HEK293T (cell line): Measurements from ENCODE around the gene SYCP3.

Experiments used
- CTCF ChIA-PET: fragments of 350-600 bp; formaldehyde crosslinking; extraction: SDS; loops from one replicate; lab custom pipeline; 2021; ENCODE audit warnings: antibody characterized with exemption, inconsistent platforms; lab: Yijun Ruan, JAX
- POLR2A ChIA-PET: fragments of 350-600 bp; formaldehyde crosslinking; extraction: SDS; loops from one replicate; lab custom pipeline; 2020; ENCODE audit warnings: antibody characterized with exemption, inconsistent platforms; lab: Yijun Ruan, JAX
- DNase-seq: peaks from one replicate; pipeline ENCODE4 v3.0.0; 2012; ENCODE audit warnings: mixed read lengths; ENCODE audit errors: extremely low spot score
- ARNT ChIP-seq: fragments of 450-650 bp; IDR thresholded peaks from 2 replicates; pipeline ENCODE4 v1.6.1; 2017; ENCODE audit warnings: mild to moderate bottlenecking
- BHLHE40 ChIP-seq: fragments of 450-650 bp; IDR thresholded peaks from 2 replicates; pipeline ENCODE4 v1.6.1; 2016; ENCODE audit warnings: mild to moderate bottlenecking, moderate library complexity, borderline replicate concordance
- CTBP1 ChIP-seq: fragments of 450-650 bp; IDR thresholded peaks from 2 replicates; pipeline ENCODE4 v1.6.1; 2016; ENCODE audit warnings: borderline replicate concordance
- ELF4 ChIP-seq: fragments of 450-650 bp; IDR thresholded peaks from 2 replicates; pipeline ENCODE4 v1.6.1; 2017; ENCODE audit warnings: antibody characterized with exemption
- FOXA1 ChIP-seq: fragments of 450-650 bp; IDR thresholded peaks from 2 replicates; pipeline ENCODE4 v1.6.1; 2016; ENCODE audit warnings: mild to moderate bottlenecking
- FOXK2 ChIP-seq: fragments of 450-650 bp; IDR thresholded peaks from 2 replicates; pipeline ENCODE4 v1.6.1; 2016; ENCODE audit warnings: mild to moderate bottlenecking
- FOXM1 ChIP-seq: fragments of 450-650 bp; IDR thresholded peaks from 2 replicates; pipeline ENCODE4 v1.6.1; 2017; ENCODE audit warnings: mild to moderate bottlenecking, borderline replicate concordance
- HDGF ChIP-seq: fragments of 450-650 bp; IDR thresholded peaks from 2 replicates; pipeline ENCODE4 v1.6.1; 2017; ENCODE audit warnings: antibody characterized with exemption, borderline replicate concordance
- L3MBTL2 ChIP-seq: fragments of 450-650 bp; conservative IDR thresholded peaks from 2 replicates; pipeline ENCODE4 v1.6.1; 2016; ENCODE audit warnings: mild to moderate bottlenecking
- LEF1 ChIP-seq: fragments of 450-650 bp; IDR thresholded peaks from 2 replicates; pipeline ENCODE4 v1.6.1; 2017; ENCODE audit warnings: mild to moderate bottlenecking, borderline replicate concordance
- NFRKB ChIP-seq: fragments of 450-650 bp; IDR thresholded peaks from 2 replicates; pipeline ENCODE4 v1.6.1; 2016; ENCODE audit warnings: mild to moderate bottlenecking, moderate library complexity
- SP1 ChIP-seq: fragments of 450-650 bp; IDR thresholded peaks from 2 replicates; pipeline ENCODE4 v1.6.1; 2017
- SUZ12 ChIP-seq: fragments of 450-650 bp; IDR thresholded peaks from 2 replicates; pipeline ENCODE4 v1.6.1; 2016; ENCODE audit warnings: mild to moderate bottlenecking
- TARDBP ChIP-seq: fragments of 450-650 bp; IDR thresholded peaks from 2 replicates; pipeline ENCODE4 v1.6.1; 2016
- ZNF384 ChIP-seq: fragments of 450-650 bp; IDR thresholded peaks from 2 replicates; pipeline ENCODE4 v1.6.1; 2016
- TF ChIP-seq, protein P1 (sequence below): fragments of 450-650 bp; IDR thresholded peaks from 2 replicates; pipeline ENCODE4 v1.6.1; 2016

SYCP3 gene

DNA sequence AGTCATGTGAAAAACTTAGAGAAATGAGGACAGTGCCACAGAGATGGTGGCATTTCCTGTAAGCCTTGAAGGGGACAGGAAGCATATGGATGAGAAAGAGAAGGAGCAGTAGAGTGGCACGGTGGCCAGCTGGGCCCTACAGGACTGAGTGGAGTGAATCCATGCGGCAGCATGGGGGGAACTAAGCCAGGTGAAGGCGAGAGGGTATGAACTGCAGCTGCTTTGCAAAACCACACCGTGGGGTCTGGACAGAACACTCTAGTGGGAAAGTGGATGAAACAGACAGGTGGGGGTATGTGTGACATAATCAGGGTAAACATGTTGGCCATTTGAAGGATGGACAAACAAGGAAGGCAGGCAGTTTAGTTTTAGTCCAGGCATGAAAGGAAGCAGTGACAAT is 10.4 kb upstream of the SYCP3 start:
- CTCF ChIA-PET, result no interaction called here

DNA sequence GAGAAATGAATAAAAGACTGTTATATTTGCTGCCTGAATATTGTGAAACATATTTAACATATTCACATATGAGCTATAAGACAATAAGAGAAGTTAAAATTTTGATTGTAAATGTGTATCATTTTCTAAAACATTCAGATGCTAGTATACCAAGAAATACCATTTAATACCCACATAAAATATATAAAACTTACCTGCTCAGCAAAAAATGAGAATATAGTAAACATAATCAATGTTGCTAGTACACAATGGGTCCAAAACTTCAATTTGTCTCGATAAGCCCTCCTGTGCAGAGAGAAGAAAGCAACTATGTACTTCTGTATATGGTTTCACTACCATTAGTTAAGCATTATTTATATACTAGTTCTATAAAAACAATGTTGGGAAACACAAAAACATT is 9.6 kb upstream of the SYCP3 start:
- TF ChIP-seq NFRKB (no peak), SUZ12 (no peak), FOXK2 (no peak), LEF1 (no peak)
- CTCF ChIA-PET, result no interaction called here
- POLR2A ChIA-PET, result no interaction called here
- no peak for DNase-seq

More for the DNA sequence above, 10.4 kb upstream of the SYCP3 start:
- POLR2A ChIA-PET, result no interaction called here
- TF ChIP-seq FOXK2 (no peak), SP1 (no peak), HDGF (no peak)
- DNase-seq, result no peak

- TF ChIP-seq FOXK2 (no peak), FOXA1 (no peak), SUZ12 (no peak), FOXM1 (no peak), SP1 (no peak), TARDBP (no peak), ELF4 (no peak), CTBP1 (no peak), BHLHE40 (no peak), L3MBTL2 (no peak), ARNT (no peak), HDGF (no peak), ZNF384 (no peak), LEF1 (no peak), NFRKB (no peak)
- TF ChIP-seq, protein P1, sequence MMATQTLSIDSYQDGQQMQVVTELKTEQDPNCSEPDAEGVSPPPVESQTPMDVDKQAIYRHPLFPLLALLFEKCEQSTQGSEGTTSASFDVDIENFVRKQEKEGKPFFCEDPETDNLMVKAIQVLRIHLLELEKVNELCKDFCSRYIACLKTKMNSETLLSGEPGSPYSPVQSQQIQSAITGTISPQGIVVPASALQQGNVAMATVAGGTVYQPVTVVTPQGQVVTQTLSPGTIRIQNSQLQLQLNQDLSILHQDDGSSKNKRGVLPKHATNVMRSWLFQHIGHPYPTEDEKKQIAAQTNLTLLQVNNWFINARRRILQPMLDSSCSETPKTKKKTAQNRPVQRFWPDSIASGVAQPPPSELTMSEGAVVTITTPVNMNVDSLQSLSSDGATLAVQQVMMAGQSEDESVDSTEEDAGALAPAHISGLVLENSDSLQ, result no peak
- no peak for DNase-seq
- CTCF ChIA-PET, result no interaction called here
- POLR2A ChIA-PET, result no interaction called here
These were observed 8.4 kb upstream of the SYCP3 start for GRCh38 chr12:101747697-101748096.

GRCh38 chr12:101746661-101747060 is 7.4 kb upstream of the SYCP3 start:
- CTCF ChIA-PET, result interaction anchor here (0.6 kb wide), 1 partner anchor 8 kb away, joined by 3 read pairs; no protein-coding TSS in a partner anchor
- TF ChIP-seq NFRKB, result no peak
- TF ChIP-seq HDGF, result no peak
- no peak for TF ChIP-seq LEF1
- no peak for TF ChIP-seq SUZ12
- TF ChIP-seq ZNF384, result no peak
- TF ChIP-seq L3MBTL2, result no peak
- TF ChIP-seq ARNT, result no peak
- no peak for TF ChIP-seq FOXK2
- TF ChIP-seq TARDBP, result no peak
- TF ChIP-seq FOXA1, result no peak
- no peak for TF ChIP-seq SP1
- no peak for TF ChIP-seq BHLHE40
- no peak for TF ChIP-seq ELF4
- no peak for TF ChIP-seq FOXM1
- TF ChIP-seq, protein P1, result no peak
- DNase-seq, result no peak
- POLR2A ChIA-PET, result no interaction called here

- TF ChIP-seq L3MBTL2 (no peak), LEF1 (no peak), FOXK2 (no peak), TARDBP (no peak), ZNF384 (no peak), SUZ12 (no peak), FOXM1 (no peak), NFRKB (no peak), ARNT (no peak), SP1 (no peak)
- TF ChIP-seq, protein P1, result no peak
- POLR2A ChIA-PET, result no interaction called here
- CTCF ChIA-PET, result no interaction called here
- DNase-seq, result no peak
These were observed 6.9 kb upstream of the SYCP3 start for GRCh38 chr12:101746196-101746595.

DNA sequence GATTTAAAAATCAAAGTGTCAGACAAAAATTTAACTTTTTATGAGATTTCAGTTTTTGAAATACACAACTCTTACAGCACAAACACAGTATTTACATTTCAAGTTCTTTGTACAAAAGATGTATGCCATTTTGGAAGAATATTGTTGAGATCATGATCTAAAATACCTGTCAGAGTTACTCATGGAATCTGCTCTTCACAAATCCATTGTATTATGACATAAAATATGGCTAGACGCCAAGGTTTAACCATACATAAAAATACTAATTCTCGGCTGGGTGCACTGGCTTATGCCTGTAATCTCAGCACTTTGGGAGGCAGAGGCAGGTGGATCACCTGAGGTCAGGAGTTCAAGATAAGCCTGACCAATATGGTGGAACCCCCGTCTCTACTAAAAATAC is 6.2 kb upstream of the SYCP3 start:
- ChIA-PET POLR2A (no interaction called here), CTCF (no interaction called here)
- no peak for TF ChIP-seq SUZ12
- DNase-seq, result no peak

DNA sequence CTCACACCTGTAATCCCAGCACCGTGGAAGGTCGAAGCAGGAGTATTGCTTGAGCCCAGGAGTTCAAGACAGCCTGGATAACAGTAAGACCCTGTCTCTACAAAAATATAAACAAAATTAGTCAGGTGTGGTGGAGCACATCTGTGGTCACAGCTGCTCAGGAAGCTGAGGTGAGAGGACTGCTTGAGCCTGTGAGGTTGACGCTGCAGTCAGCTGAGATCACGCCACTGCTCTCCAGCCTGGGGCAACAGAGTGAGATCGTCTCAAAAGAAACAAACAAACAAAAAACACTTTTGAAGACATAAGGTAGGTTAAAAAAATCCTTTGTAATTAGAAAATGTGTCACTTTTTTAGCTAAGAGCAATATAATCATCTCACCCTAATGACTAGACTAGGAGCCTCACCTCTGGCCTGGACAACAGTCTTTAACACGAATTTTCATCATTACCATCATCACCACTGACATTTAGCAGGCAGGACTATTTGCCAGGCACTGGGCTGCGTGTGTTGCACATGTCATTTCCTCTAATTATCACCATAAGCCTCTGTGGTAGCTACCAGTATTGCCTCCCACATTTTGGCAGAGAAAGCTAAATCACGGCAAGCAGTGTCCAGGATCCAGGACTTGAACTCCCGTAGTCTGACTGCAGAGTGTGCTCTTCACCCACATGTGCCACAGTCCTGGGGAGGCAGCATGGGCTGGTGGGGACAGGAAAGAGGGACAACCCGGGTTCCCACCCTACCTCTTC is 4.6 kb upstream of the SYCP3 start:
- CTCF ChIA-PET, result interaction anchor here (0.6 kb wide), 1 partner anchor 1691 kb away, joined by 3 read pairs; no protein-coding TSS in a partner anchor
- no peak for TF ChIP-seq FOXK2
- no peak for DNase-seq
- POLR2A ChIA-PET, result no interaction called here
